K562 (cell line): Measurements from ENCODE around the gene IKBKE. TPM values are rescaled to one million over a fixed set of nuclear protein-coding genes. Genes with fewer than 3 reads are reported as not detected.

ENCODE experiments used
- ATAC-seq: fragments of 200-7000 bp; cut with Tn5 transposase; 3 replicates; pipeline ENCODE4 v1.9.1; 2020; ENCODE audit warnings: moderate library complexity
- BruUV-seq: library from RNA; stranded (reverse); fragments of 400-500 nt; replicated peaks from 2 replicates; lab custom pipeline; 2021; lab: Mats Ljungman, UMichigan
- CTCF ChIA-PET: fragments of 300-600 bp; formaldehyde crosslinking; extraction: SDS; loops from one replicate; lab custom pipeline; 2021; ENCODE audit warnings: low intra/inter-chr PET ratio; lab: Yijun Ruan, JAX
- POLR2A ChIA-PET: fragments of 300-600, 350-650 bp; sonication (Branson Sonifier 250); formaldehyde crosslinking; extraction: SDS; loops from one replicate; lab custom pipeline; 2021; ENCODE audit warnings: antibody characterized with exemption, inconsistent platforms; lab: Yijun Ruan, JAX
- DNase-seq, 4 experiments: peaks; one replicate each; pipeline versions ENCODE4 v3.0.0 to v3.0.0-alpha.2; 2011 to 2018; ENCODE audit warnings: low spot score in 3 of 4, mixed read lengths in 3 of 4; ENCODE audit errors: extremely low read depth in 1 of 4
- FAIRE-seq: peaks from 2 replicates; lab custom pipeline; 2011; peaks lifted over from hg19 to GRCh38; lab: Jason Lieb, UNC
- H2AFZ ChIP-seq: 2 replicates; pipeline ENCODE4 v1.6.0; 2011; ENCODE audit warnings: low read depth, low read length, control low read depth, inconsistent platforms
- H3K27ac ChIP-seq: fragments of 200-600 bp; 3 replicates; pipeline ENCODE4 v1.8.0; 2011; ENCODE audit warnings: low read depth, mild to moderate bottlenecking, control low read depth, inconsistent platforms, low read length, moderate library complexity, mixed read lengths; ENCODE audit errors: extremely low read depth
- H3K27me3 ChIP-seq, 2 experiments: fragments of 300-600 bp in 1 of 2; 2 replicates in 1 of 2; 3 replicates in 1 of 2; pipeline versions ENCODE4 v1.6.0 to v1.8.0; 2011; ENCODE audit warnings: inconsistent platforms in 2 of 2, low read length in 2 of 2, mild to moderate bottlenecking in 1 of 2, mixed read lengths in 1 of 2, moderate library complexity in 1 of 2; ENCODE audit not compliant: control insufficient read depth in 2 of 2, insufficient read depth in 2 of 2
- H3K36me3 ChIP-seq: fragments of 300-600 bp; 3 replicates; pipeline ENCODE4 v1.8.0; 2011; ENCODE audit warnings: mild to moderate bottlenecking, low read length, inconsistent platforms; ENCODE audit not compliant: control insufficient read depth, insufficient read depth
- H3K4me1 ChIP-seq, 2 experiments: fragments of 200-600 bp in 1 of 2; replicated peaks in 1 of 2; 2 replicates in 1 of 2; 3 replicates in 1 of 2; pipeline versions ENCODE4 v1.5.1 to v1.8.0; 2011; ENCODE audit warnings: inconsistent platforms in 2 of 2, low read length in 2 of 2, mild to moderate bottlenecking in 1 of 2, mixed read lengths in 1 of 2, moderate library complexity in 1 of 2; ENCODE audit not compliant: control insufficient read depth in 2 of 2, insufficient read depth in 2 of 2
- H3K4me2 ChIP-seq: 2 replicates; pipeline ENCODE4 v1.6.1; 2011; ENCODE audit warnings: low read length, control low read depth, inconsistent platforms, mixed read lengths; ENCODE audit not compliant: insufficient read depth
- H3K4me3 ChIP-seq: fragments of 200-600 bp; sonication (generic), shearing (Covaris generic); 2 replicates; pipeline ENCODE4 v1.5.1; 2016; ENCODE audit warnings: control low read depth, inconsistent platforms
- H3K79me2 ChIP-seq: fragments of 200-600 bp; 3 replicates; pipeline ENCODE4 v1.8.0; 2011; ENCODE audit warnings: low read length, inconsistent platforms; ENCODE audit not compliant: control insufficient read depth, insufficient read depth
- H3K9ac ChIP-seq, 2 experiments: 2 replicates each; pipeline versions ENCODE4 v1.6.0 to v1.6.1; 2011; ENCODE audit warnings: low read depth in 2 of 2, low read length in 2 of 2, control low read depth in 1 of 2, inconsistent platforms in 1 of 2, mild to moderate bottlenecking in 1 of 2, mixed read lengths in 1 of 2; ENCODE audit not compliant: insufficient read depth in 1 of 2
- H3K9me1 ChIP-seq: one replicate; pipeline ENCODE4 v1.6.0; 2011; ENCODE audit warnings: inconsistent platforms, mild to moderate bottlenecking, low read length, moderate library complexity; ENCODE audit not compliant: control insufficient read depth, insufficient read depth
- H3K9me3 ChIP-seq: replicated peaks from 2 replicates; pipeline ENCODE4 v1.5.1; 2011; ENCODE audit warnings: low read depth, low read length, inconsistent platforms; ENCODE audit not compliant: control insufficient read depth, insufficient read depth
- H4K20me1 ChIP-seq: replicated peaks from 2 replicates; pipeline ENCODE4 v1.6.1; 2011; ENCODE audit warnings: low read length, inconsistent platforms, mixed read lengths; ENCODE audit not compliant: control insufficient read depth, insufficient read depth
- ATF1 ChIP-seq, 2 experiments: fragments of 450-650 bp in 1 of 2; IDR thresholded peaks; 2 replicates each; pipeline ENCODE4 v1.6.1; 2016; ENCODE audit warnings: missing compliant biosample characterization in 1 of 2, missing genetic modification characterization in 1 of 2
- BHLHE40 ChIP-seq: IDR thresholded peaks from 2 replicates; pipeline ENCODE4 v1.6.1; 2011; ENCODE audit warnings: low read length, improper control_type of control experiment
- CREB3 ChIP-seq: fragments of 450-650 bp; conservative IDR thresholded peaks from 2 replicates; pipeline ENCODE4 v1.6.1; 2016; ENCODE audit warnings: missing genetic modification characterization, low read depth, mild to moderate bottlenecking, missing compliant biosample characterization, moderate library complexity
- HCFC1 ChIP-seq: IDR thresholded peaks from 2 replicates; pipeline ENCODE4 v1.6.1; 2012; ENCODE audit warnings: low read depth, low read length, improper control_type of control experiment
- HDAC1 ChIP-seq, 2 experiments: fragments of 450-650 bp; IDR thresholded peaks; 2 replicates each; pipeline ENCODE4 v1.6.1; 2016 to 2017; ENCODE audit warnings: inconsistent platforms in 1 of 2, mild to moderate bottlenecking in 1 of 2, moderate library complexity in 1 of 2
- NR2C2 ChIP-seq, 2 experiments: fragments of 200-800 bp in 1 of 2; sonication (Bioruptor generic) in 1 of 2; sonication (generic) in 1 of 2; formaldehyde crosslinking in 1 of 2; IDR thresholded peaks; 2 replicates each; pipeline versions ENCODE4 v1.6.1 to v1.8.0; 2016 to 2022; ENCODE audit warnings: mild to moderate bottlenecking in 1 of 2, missing compliant biosample characterization in 1 of 2, missing genetic modification characterization in 1 of 2, missing genetic modification reagents in 1 of 2
- PHF8 ChIP-seq: fragments of 200-600 bp; sonication (generic); IDR thresholded peaks from 2 replicates; pipeline ENCODE4 v1.6.1; 2012; ENCODE audit warnings: mixed run types, mild to moderate bottlenecking, inconsistent platforms, low read length, moderate library complexity, borderline replicate concordance
- POLR2AphosphoS5 ChIP-seq: IDR thresholded peaks from 2 replicates; pipeline ENCODE4 v1.6.1; 2011; ENCODE audit warnings: mild to moderate bottlenecking, low read depth, low read length, moderate library complexity; ENCODE audit not compliant: control insufficient read depth, insufficient read depth
- POLR2H ChIP-seq: IDR thresholded peaks from 2 replicates; pipeline ENCODE4 v1.6.1; 2016; ENCODE audit warnings: missing genetic modification characterization, low read depth, mild to moderate bottlenecking, control low read depth, missing compliant biosample characterization, moderate library complexity
- SMAD4 ChIP-seq: fragments of 250-450 bp; sonication (Bioruptor Pico); conservative IDR thresholded peaks from 2 replicates; pipeline ENCODE4 v1.8.0; 2021; ENCODE audit warnings: inconsistent platforms, mild to moderate bottlenecking, moderate library complexity
- SMARCA4 ChIP-seq: fragments of 450-650 bp; IDR thresholded peaks from 2 replicates; pipeline ENCODE4 v1.6.1; 2016
- ZBTB2 ChIP-seq: fragments of 450-650 bp; IDR thresholded peaks from 2 replicates; pipeline ENCODE4 v1.6.1; 2016; ENCODE audit warnings: antibody characterized with exemption
- ZBTB26 ChIP-seq: fragments of 450-650 bp; formaldehyde crosslinking; IDR thresholded peaks from 2 replicates; pipeline ENCODE4 v1.4.0; 2022; ENCODE audit warnings: missing genetic modification characterization
- ZBTB43 ChIP-seq: sonication (generic); formaldehyde crosslinking; IDR thresholded peaks from 2 replicates; pipeline ENCODE4 v1.8.0; 2023; ENCODE audit warnings: mild to moderate bottlenecking, missing genetic modification reagents
- ZNF140 ChIP-seq: fragments of 250-450 bp; sonication (Bioruptor Pico); IDR thresholded peaks from 2 replicates; pipeline ENCODE4 v1.8.0; 2021; ENCODE audit warnings: moderate library complexity, mild to moderate bottlenecking, inconsistent platforms
- WGBS: fragments of 100-300 bp; shearing (Covaris generic); methylation state at CpG from one replicate; pipeline ENCODE4 v1.1.6; 2016; ENCODE audit warnings: low coverage, mixed read lengths; ENCODE audit not compliant: insufficient coverage; ENCODE audit errors: missing lambda C conversion rate; 5-methylcytosine and 5-hydroxymethylcytosine counted together
- in situ Hi-C: fragments of 300-500 bp; cut with MboI; formaldehyde crosslinking; loops from 4 replicates; pipeline ENCODE4 v1.15.0; 2018; ENCODE audit warnings: inconsistent platforms, mixed read lengths
- intact Hi-C: fragments of 100-400 bp; cut with micrococcal nuclease; formaldehyde crosslinking; loops from 2 replicates; pipeline ENCODE4 v1.14.2; 2022
- polyA plus RNA-seq, 8 experiments: library from polyadenylated mRNA; depleted of rRNA in 4 of 8; stranded (reverse) in 5 of 8; unstranded in 3 of 8; fragments of >200 nt; fragmentation: Nextera tagmentation in 2 of 8; fragmentation: Illumina TruSeq in 1 of 8; extraction: Ambion mirVana in 2 of 8; extraction: Trizol in 1 of 8; gene quantifications; 2 replicates each; pipeline versions ENCODE4 v1.2.1 to v1.2.3, GENCODE V29; 2011 to 2014; ENCODE audit warnings: inconsistent platforms in 1 of 8, missing spikeins in 1 of 8
- total RNA-seq, 7 experiments: library from RNA; depleted of rRNA in 6 of 7; stranded (reverse); fragments of >200 nt in 6 of 7; fragmentation: Illumina TruSeq in 2 of 7; extraction: Trizol in 2 of 7; gene quantifications; 2 replicates each; pipeline versions ENCODE4 v1.2.1 to v1.2.3, GENCODE V29; 2011 to 2021; ENCODE audit warnings: low replicate concordance in 1 of 7

The IKBKE gene
- total and polyA plus RNA-seq, 9 of the 15 experiments (the other 6 are each of a cell fraction or from before 2014, with no cell fraction given) = 2.3 to 9.0 (median 4.8) TPM

- Histone ChIP-seq H2AFZ (peak overlapping the region; percentile 69), H3K4me1 (peaks cover 23 to 34% of the 10 kb centered on the region in 2 experiments), H3K9ac (no peak overlapping the region), H3K4me2 (peak overlapping the region; percentile 49), H3K4me3 (no peak overlapping the region), H3K79me2 (no peaks in the 10 kb centered on the region), H3K9me3 (no peaks in the 10 kb centered on the region), H3K27ac (peak overlapping the region; percentile 26; the same call in 2 of the 3 replicates), H3K9me1 (no peaks in the 10 kb centered on the region), H4K20me1 (no peaks in the 10 kb centered on the region), H3K27me3 (no peaks in the 10 kb centered on the region), H3K36me3 (peaks cover 17% of the 10 kb centered on the region; the same call in 1 of the 3 replicates)
- peak; percentile 98 for ATAC-seq
- no TSS peak for BruUV-seq
- DNase-seq = peak; percentile 82 to 99 (median 90)
- in situ Hi-C loops = loop anchor here (10.0 kb wide), 1 partner anchor 291 kb away; no protein-coding TSS in a partner anchor
- intact Hi-C loops = loop anchor here (2.0 kb wide), 1 partner anchor 15 kb away; no protein-coding TSS in a partner anchor
- peak; percentile 99 for FAIRE-seq
- CTCF ChIA-PET = no interaction called here
- 6% methylated on average over 12 of the region's 12 CpGs for WGBS
- POLR2A ChIA-PET = interaction anchor here (0.6 to 1.5 kb wide), 6 partner anchors 9 to 707 kb away, joined by 4 to 10 read pairs (median 4); partner anchors contain the start of gene IKBKE
- TF ChIP-seq ZBTB43 (no peak), PHF8 (no peak), NR2C2 (CRISPR knock-in tag; IDR thresholded peaks at IDR 0.05) (no peak), NR2C2 (tag; IDR thresholded peaks at IDR 0.05) (peak; percentile 80), CREB3 (tag) (no peak), HCFC1 (0 out of 2 replicates have a peak, but pooled peaks have one; percentile 36), ZBTB26 (no peak), HDAC1 (IDR thresholded peaks at IDR 0.05) (no peak; a peak in 2 of 4 replicates), ZBTB2 (peak; percentile 50; the same call in 1 of the 2 replicates), SMAD4 (CRISPR knock-in tag) (peak; percentile 48), ATF1 (CRISPR knock-in tag; IDR thresholded peaks at IDR 0.05) (no peak), ATF1 (tag; IDR thresholded peaks at IDR 0.05) (peak; percentile 49), SMARCA4 (peak; percentile 51; the same call in 1 of the 2 replicates), ZNF140 (CRISPR knock-in tag) (no peak), POLR2AphosphoS5 (peak; percentile 44; the same call in 1 of the 2 replicates), POLR2H (no peak), BHLHE40 (peak; percentile 9; the same call in 1 of the 2 replicates)
These were observed 14.5 kb upstream of the IKBKE start for GRCh38 chr1:206455666-206456344.
